HG02759 (cell line): ENCODE measurements around the gene CASP12.

Experiments
- ATAC-seq: cut with Tn5 transposase; IDR thresholded peaks from one replicate; pipeline ENCODE4 v1.9.1; 2021; ENCODE audit warnings: mild to moderate bottlenecking, moderate library complexity; ENCODE audit not compliant: unreplicated experiment

The CASP12 gene

DNA sequence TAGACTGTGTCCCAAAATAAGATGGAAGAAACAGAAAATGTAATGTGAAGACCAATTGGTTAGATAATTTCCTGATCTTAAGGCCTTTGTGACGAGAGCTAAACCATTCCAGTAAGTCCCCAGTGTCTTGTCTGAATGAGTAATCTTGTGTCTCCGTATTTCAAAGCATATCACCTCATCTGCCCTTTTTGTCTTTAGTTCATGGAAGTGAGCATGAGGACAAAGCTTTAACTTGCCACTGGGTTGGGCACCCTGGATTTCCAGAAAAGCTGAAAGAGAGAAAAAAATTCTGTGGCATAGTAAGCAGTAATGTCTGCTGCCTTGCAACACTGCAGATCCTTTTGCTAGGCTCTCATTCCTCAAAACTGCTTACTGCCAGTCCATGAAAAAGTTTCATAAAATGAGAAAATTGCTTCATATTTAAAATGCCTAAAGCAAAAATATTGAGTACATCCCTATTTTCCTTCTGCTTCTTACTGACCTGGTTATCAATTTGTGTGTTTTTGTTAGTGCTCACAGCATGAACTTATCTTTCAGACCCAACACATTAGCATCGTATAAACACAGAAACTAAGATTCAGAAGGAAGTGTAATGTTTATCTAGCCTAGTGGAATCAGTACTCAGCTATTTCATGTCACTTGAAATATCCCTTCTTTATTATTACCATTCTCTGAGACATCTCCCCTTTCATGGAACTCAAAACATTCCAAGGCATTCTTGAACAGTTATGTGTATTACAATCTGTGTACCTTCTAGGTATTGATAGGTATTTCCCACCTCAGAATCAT is 5.3 kb downstream of the CASP12 start:
- no peak for ATAC-seq

DNA sequence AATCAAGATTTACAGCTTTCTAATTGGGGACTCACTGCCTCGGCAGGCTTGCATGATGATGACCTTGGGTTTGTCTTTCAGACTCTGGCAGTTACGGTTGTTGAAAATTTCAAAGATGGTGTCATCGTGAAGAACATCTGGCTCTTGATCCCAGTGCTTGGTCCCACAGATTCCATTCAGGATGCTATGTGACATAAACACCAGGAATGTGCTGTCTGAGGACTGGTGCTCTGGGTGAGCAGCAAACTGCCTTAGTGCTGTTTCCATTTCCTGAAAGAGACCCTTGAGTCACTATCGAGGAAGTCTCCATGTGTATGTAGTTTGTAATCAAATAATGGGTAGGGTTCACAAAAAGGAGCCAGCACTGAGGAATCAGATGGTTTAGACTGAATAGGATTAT is 7.1 kb downstream of the CASP12 start:
- ATAC-seq = no peak

DNA sequence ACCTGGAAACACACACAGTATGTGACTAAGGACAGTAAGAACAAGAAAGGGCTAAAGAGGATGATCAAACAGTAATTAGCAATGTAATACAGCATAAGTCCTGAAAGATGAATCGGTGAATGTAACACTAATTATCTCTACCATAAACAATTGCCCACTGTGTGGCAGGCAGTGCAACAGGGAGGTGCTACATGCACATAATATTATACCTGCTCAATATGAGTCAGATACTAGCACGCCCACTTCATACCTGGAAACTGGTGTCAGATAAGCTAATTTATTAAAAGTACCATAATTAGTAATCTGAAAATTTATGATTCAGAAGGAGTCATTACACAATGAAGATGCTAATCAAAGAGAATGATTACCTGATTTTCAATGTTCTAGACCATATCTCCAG is 14.9 kb downstream of the CASP12 start:
- no peak for ATAC-seq

DNA sequence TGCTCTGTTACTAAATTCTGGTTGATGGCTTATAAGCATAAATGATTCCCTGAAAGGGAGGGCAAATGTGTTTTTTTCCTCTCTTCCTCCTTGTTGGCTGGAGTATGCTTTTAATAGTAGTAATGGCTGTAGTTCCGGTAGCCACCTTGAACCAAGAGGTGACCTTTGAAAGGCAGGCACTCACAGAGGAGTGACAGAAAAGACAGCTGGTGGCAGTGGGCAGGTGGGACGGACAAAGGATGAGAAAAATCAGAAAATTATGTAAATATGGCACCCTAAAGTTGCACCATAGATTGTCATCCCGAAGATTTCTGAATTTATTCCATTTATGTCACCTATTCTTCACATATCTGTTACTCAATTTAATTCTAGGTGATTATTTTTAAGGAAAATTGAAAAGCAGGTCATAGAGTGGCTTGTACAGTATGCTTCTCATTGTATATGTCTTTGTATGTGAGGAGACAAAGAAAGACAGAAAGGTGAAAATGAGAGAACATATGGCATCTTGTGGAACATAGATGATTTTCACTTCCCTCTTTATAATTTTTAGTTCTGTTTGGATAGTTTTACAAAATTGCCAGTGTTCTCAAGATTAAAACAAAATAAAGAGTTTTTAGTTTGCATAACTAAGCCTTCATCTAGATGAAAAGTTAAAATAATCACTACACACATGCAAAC is 17.0 kb downstream of the CASP12 start:
- peak; percentile 63 for ATAC-seq

DNA sequence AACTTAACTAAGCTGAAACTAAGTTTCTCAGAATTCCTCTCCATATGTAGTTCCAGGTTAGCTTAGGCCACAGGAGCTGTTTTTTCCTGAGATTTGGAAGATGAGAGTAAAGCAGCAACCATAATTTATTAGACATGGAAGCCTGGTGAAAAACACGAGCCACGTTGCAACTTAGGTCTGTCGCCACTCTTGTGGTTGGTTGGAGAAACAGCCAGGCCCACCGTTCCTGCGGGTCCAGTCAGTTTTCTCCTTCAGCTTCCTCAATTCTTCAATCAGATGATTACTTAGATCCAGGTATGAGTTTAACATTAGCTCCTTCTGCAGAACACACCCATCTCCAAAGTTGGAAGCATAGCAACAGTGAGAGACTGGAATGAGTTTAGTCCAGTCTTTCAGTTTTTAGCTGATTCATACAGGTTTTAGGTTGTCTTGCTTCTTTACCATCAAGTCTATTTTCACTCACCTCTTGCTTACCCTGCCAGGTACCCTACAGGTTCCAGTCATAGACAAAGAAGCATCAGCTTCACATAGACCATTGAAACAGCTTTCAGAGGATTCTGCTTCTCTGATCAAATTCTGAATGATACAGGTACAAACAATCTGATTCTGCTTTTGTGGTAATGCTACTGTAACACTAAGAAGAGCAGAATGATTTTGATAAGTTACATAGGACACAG is 18.6 kb downstream of the CASP12 start:
- no peak for ATAC-seq

DNA sequence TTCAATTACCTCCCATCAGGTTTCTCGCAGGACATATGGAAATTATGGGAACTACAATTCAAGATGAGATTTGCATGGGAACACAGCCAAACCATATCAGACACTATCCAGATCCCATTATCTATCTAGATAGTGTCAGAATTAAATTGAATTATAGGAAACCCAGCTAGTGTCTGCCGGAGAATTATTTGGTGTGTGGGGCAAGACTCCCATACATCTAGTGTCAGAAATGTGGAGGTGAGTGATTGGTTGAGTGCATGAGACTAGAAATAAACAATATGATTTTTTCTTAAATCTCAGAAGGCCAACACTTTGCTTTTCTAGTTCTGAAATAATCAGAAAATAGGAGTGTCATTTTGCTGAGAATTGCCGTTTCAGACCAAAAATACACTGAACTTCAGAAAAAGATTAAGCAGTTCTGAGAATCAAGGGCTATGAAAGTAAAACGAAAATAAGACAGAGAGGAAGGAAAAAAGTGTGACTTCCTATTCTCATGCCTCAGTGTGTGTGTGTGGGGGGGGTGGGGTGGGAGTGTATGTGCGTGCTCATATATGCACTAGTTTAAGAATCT is 21.3 kb downstream of the CASP12 start:
- peak; percentile 38 for ATAC-seq

DNA sequence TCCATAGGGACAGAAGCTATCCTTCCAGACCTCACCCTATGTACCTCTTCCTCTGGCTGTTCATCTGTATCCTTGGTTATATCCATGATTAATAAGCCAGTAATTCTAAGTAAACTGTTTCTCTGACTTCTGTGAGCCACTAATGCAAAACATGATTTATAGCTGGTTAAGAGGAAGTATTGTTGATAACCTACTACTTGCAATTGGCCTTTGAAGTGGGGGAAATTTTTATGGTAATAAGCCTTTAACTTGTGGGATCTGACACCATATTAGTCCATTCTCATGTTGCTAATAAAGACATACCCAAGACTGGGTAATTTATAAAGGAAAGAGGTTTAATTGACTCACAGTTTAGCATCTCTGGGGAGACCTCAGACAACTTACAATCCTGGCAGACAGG is 21.9 kb downstream of the CASP12 start:
- ATAC-seq = no peak

DNA sequence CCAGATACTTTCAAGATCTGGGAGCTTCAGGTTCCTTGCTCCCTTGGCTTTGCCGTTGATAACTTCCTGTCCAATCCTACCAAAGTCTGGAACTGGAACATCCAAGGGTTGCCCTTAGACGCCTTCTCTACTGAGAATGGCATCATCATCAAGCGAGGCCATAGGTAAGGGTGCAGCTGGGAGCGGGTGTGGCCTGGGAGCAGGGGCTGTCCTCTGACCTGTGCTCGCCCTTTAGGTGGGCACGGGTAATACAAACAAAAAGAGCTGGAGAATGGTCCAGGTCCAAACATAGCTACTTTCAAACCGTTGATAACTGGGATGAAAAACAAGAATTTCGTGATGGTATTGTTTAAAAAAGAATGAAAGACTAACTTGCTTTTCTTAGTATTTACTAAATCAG is 25.0 kb downstream of the CASP12 start:
- ATAC-seq = peak; percentile 46

DNA sequence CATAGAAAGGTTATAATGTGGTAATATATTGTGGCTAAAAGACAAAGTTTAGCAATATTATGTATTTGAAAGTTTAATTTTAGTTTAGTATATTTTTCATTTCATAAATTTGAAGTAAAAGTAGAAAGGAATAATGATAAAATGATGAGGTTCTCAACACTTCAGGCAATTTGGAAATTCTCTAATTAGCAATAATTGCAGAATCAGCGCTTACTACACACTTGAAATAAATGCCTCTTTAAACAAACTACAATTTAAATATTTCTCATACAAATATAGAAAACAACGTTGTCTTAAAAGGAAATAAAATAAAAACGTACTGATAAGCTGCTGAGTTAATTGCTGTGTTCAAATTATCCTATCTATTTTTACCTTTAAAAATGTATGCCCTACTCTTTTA is 25.9 kb downstream of the CASP12 start:
- ATAC-seq = no peak

DNA sequence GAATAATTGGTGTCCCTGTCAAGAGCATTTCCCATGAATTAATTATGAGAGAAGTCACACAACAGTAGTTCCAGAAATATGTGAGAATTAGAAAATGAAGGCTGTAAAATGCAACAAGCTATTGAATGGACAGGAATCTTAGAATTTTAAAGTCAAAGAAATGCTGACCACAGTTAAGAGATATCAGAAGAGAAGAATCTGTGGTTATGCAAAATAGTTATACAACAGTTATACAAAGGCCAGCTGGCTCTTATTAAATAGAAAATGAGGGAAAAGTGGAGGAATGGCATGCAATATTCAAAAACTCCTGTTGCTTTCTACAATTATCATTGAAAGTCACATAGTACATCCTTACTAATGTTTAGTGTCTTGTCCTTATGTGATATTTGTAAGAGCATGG is 27.4 kb downstream of the CASP12 start:
- no peak for ATAC-seq

DNA sequence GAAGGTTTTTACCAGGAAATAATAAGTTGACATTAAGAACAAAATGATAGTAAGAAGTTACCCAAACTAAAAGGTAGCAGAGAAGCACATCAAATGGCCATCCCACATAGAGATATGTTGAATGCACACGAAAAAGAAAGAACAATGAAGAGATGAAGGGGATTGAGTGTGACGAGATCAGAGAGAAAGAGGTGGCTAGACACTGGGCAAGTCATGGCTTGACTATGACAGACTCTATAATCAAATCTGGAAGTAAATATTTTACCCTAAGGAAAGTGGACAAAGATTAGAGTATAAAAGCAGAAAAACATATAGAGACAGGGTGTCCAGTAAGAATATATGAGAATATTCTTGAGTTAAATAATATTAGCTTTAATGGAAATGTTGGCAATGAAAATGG is 31.4 kb downstream of the CASP12 start:
- ATAC-seq = no peak

DNA sequence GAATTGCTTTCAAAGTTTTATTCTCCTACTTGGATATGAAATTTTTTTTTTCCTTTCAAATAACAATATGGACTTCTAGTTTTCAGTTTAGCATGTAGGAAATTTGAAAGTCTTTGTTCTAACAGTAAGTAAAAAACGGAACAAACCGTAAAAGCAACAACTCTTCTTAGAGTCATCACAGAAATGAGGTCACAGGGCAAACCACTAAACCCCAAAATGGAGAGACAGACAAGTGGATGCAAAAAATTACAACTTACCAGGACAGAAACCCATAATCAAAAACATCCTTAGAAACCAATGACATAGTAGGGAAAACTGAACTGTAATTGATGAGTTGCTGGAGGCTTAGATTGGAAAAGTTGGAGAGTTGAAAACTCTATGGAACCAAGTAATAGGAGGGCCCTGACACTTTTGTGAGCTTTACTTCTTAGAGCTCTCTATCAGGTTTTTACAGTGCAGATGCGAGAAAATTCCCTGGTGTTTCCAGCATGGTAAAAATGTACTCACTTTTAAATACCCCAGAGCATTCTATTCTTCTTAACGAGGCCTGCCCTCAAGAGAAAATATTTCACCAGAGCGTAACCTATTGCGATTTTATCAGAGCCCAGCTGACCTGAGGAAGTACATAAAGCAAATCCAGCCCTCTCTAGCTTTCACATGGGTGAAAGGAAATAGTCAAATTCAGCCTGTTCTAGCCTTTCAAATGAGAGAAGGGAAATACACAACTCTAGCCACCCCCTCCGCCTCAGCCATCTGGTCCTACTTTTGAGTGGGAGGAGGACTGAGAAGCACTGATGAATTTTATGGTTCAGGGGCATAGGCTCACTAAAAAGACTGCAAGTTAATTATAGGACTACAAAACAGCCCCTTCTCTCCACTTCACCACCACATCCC is 39.1 kb downstream of the CASP12 start:
- peak; percentile 60 for ATAC-seq

DNA sequence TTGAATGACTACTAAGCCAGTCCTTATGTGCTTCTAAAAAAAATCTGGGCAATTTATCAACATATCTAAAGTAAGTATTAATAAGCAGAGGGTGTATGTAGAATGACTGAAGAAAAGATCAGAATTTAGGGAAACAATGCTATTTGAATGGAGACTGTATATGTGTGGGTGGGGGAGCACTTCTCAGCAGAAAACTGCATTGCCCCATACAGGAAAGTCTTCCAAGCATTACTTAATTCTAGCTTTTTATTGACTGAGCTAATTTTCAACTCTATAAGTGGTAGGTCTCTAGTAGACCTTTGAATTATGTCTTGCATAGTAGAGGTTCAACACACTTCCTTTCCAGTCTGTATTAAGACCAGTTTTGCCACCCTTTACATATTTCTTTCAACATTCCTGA is 41.7 kb downstream of the CASP12 start:
- ATAC-seq = no peak

DNA sequence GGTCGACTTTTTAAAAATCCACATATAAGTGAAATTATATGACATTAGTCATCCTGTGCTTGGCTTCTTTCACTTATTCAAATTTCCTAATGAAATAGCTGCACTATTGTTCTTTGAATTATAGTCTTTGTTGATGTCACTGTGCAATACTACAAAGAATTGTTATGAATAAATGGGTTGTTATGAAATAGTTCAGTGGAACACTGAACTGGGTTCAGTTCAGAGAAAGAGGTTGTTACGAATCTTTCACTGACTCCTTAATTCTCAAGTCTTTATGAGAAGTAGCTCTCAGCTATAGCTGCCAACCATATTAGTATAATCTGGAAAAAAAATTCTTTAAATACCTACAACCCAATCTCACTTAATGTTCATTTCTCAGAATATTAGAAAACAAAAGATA is 42.3 kb downstream of the CASP12 start:
- no peak for ATAC-seq

DNA sequence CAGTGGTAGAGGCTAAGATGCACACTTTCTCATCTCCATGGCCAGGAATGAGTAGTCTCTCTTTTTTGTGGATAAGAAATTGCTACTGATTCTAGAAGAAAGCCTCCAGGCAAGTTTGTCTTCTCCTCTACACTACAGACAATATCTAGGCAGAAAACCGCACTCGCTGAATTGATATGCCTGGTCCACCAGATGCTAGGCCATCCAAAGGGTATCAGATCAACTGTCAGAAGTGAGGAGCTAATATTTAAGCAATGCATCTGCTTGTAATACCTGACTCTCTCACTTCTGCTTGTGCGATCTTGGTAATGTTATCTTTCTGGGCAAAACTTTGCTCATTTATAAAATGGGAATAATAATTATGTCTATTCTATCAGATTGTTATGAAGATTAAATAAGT is 45.0 kb downstream of the CASP12 start:
- ATAC-seq = no peak

DNA sequence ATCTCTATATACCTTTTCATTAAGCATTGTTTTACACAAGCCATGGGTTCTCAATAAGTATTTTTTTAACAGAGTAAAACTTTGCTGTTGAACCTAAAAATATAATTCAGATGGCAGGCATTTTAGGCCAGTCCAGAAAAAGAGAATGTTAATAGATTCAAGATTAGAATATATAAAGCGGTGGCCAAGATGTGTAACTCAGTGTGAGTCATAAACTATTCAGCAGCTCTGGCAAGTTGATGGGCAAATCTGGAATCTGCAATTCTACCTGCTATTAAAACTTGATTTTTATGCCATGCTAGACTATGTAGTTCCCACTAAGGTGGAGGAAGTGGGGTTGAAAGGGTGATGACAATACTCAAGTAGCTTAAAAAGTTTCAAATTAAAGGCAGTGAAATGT is 45.4 kb downstream of the CASP12 start:
- ATAC-seq = no peak

DNA sequence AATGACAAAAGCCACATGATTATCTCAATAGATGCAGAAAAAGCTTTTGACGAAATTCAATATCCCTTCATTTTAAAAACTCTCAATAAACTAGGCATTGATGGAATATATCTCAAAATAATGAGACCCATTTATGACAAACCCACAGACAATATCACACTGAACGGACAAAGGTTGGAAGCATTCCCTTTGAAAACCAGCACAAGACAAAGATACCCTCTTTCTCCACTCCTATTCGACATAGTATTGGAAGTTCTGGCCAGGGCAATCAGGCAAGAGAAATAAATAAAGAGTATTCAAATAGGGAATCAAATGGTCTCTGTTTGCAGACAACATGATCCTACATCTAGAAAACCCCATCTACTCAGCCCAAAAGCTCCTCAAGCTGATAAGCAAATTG is 52.0 kb downstream of the CASP12 start:
- ATAC-seq = no peak

DNA sequence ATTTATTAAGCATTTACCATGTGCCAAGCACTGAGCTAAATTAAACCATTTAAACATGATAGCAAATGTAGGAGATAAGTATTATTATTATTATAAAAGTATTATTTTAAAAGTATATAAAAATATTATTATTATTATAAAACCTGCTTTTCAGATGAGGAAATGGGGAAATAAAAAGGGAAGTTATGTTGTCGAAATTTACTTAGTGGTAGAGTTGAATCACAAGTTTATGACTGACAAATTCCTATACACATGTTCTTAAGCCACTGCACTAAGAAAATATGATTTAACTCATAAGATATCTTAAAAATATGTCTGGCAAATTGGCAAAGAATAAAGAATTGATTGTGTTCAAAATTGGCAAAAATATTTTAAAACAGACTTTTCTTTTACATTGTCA is 53.8 kb downstream of the CASP12 start:
- ATAC-seq = no peak

DNA sequence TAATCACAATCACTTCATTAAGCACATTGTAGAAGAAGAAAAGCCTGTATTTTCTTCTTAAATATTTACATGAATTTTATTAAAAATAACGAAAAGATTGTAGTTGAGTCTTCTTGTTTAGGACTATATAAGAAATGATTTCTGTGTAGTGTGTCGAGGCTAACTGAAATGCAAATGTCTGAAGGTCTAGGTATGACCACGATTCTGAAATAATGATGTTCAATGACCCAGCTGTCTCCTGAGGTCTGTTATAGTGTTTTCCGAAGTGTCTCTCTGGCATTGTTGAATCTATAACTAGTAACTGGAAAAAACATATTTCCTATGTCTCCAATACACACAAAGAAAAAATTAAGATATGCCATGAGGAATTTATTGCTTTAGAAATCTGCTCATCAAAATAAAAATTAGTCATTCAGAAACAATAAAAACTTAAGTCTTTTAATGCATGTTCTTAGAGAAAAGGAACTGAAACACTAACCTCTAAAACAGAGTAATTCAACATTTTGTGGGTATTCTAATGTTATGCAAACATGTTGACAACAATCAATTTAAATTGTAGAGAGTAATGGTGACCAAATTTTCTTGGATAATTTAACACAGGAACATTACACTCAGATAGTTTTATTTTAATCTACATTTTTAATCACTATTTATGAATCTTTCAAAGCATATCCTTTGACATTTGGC is 55.0 kb downstream of the CASP12 start:
- no peak for ATAC-seq

DNA sequence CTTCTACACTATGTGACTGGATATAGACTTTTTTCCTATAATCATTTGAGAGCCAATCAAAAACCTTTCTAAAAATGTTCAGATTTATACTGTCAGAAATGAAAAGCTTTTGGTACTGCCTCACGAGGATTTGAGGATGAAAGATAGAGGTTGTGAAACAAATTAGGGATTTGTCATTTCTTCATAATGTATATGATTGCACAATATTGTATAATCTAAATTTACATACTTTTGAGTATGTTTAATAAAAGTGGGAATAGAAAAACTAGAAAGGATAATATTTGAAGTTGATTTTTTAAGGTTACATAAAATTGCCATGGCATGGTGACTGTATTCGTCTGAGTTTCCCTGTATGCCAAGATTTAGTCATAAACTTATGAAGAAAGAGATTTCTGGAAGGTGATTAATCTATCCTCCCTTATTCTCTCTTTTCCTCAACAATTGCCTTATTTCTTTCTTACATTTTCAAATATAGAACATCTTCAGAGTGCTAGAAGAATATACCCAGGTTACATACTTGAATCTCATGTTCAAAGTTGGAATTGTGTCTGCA is 56.2 kb downstream of the CASP12 start:
- no peak for ATAC-seq
